ENCODE results near the gene SGCG. TPM values are rescaled to one million over a fixed set of nuclear protein-coding genes. Genes with fewer than 3 reads are reported as not detected.
"Not testable (repeated sequence)": the region's sequence is repeated elsewhere in the genome, so short reads cannot be mapped to it uniquely, and the experiment has no call there.

The SGCG gene, protein sequence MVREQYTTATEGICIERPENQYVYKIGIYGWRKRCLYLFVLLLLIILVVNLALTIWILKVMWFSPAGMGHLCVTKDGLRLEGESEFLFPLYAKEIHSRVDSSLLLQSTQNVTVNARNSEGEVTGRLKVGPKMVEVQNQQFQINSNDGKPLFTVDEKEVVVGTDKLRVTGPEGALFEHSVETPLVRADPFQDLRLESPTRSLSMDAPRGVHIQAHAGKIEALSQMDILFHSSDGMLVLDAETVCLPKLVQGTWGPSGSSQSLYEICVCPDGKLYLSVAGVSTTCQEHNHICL
- total RNA-seq: not detected

DNA sequence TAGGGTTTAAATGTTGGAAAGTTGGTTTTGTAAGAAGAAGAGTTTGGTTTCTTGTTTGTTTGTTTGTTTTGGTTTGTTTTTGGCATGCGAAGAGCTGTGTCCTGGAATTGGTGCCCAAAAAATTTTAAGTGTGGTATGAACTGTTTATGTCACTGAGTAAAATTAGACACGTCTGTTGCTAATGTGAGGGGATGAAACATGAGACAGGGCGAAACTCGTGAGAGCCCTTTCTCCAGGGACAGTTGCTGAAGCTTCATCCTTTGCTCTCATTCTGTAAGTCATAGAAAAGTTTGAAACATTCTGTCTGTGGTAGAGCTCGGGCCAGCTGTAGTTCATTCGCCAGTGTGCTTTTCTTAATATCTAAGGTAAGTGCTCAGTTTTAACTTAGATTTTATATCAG lies at the start of gene SGCG:
Gene SGCG, plus strand, starts transcription at position 269 of the 400 bp plus-strand sequence. CDS start 22,716 bp downstream, outside the sequence.
- no peak for DNase-seq (ENCODE audit: low spot score in 2 of 2)
- ATAC-seq: no peak
- Mint-ChIP-seq H3K27ac (no peak within 1 kb of the TSS), H3K9me3 (peaks cover 6% of the 10 kb centered on the region in 2 donors), H3K36me3 (peaks cover 0 to 7% of the 10 kb centered on the region in 2 donors)

DNA sequence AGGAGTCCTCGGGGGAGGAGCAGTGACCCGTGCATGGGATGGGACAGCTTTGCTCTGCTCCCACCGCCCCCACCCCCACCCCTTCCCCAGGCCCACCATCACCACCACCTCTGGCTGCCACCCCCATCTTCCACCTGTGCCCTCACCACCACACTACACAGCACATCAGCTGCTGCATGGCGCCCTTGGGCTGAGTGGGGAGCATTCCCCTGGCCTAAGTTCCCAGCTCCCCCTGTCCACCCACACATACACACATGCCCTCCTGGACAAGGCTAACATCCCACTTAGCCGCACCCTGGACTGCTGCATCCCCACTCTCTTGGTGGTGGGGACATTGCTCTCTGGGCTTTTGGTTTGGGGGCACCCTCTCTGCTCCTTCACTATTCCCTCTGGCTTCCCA lies 46.2 kb upstream of the SGCG start:
- ATAC-seq (no peak), DNase-seq (ENCODE audit: low spot score in 2 of 2) (no peak)
- Mint-ChIP-seq H3K27ac (no peak overlapping the region), H3K36me3 (no peaks in the 10 kb centered on the region), H3K9me3 (no peaks in the 10 kb centered on the region)

DNA sequence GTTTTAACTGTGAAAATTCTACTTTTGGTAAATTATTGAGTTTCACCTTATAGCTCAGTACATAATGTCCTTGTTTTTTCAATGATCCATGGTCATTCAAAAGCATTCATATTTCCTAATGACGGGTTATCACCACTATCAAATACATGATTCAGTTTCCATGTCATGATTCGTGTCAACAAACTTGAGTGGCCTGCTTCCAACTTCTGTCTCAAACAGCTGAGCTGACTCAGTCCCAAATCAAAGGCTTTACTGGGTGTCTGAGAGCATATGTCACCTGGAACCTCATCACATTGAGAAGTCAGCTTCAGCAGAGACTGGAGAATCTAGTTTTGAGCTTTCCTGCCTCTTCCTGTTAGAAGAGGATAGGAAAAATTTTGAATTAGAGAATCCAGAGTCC lies 40.3 kb upstream of the SGCG start:
- no peak for DNase-seq (ENCODE audit: low spot score in 2 of 2)
- Mint-ChIP-seq H3K36me3 (no peaks in the 10 kb centered on the region), H3K9me3 (no peaks in the 10 kb centered on the region), H3K27ac (no peak overlapping the region)
- ATAC-seq: no peak

DNA sequence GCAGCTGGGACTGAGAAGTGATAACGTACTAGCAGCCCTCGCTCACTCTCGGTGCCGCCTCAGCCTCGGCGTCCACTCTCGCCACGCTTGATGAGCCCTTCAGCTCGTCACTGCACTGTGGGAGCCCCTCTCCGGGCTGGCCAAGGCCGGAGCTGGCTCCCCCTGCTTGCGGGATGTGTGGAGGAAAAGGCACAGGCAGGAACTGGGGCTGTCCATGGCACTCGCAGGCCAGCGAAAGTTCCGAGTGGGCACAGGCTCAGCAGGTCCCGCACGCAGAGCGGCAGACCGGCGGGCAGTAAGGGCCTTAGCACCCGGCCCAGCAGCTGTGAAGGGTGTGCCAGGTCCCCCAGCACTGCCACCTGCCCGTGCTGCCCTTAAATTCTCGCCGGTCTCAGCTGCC lies 38.8 kb upstream of the SGCG start:
- DNase-seq (ENCODE audit: low spot score in 2 of 2) (no peak), ATAC-seq (no peak)
- no peak overlapping the region for H3K27ac Mint-ChIP-seq
- no peaks in the 10 kb centered on the region for H3K36me3 Mint-ChIP-seq
- H3K9me3 Mint-ChIP-seq: no peaks in the 10 kb centered on the region

DNA sequence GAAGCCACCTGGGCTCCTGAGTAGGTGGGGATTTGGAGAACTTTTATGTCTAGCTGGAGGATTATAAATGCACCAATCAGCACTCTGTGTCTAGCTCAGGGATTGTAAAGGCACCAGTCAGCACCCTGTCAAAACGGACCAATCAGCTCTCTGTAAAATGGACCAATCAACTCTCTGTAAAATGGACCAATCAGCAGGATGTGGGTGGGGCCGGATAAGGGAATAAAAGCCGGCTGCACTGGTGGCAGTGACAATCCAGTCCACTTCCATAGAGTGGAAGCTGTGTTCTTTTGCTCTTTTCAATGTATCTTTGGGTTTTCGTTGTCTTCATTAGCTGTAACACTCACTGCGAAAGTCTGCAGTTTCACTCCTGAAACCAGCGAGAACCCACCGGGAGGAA lies 38.2 kb upstream of the SGCG start:
- DNase-seq (ENCODE audit: low spot score in 2 of 2); ATAC-seq; H3K9me3 Mint-ChIP-seq; H3K27ac Mint-ChIP-seq; H3K36me3 Mint-ChIP-seq: not testable (repeated sequence)

DNA sequence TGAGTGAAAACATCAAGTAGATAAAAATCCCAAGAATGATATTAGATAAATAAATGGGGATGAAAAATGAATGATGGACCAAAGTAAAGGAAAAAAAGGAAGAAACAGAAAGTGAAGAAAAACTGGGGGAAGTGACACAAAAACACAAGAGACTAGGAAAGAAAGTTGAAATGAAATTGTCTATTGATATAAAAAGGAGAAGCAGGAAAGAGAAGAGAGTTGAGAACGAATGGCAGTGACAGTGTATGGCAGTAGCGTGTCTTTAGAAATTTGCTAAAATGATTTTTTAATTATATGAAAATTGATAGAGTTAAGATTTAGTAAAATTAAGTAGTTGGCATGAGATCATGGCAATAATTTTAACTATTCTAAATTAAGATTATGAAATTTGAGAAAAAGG lies 36.3 kb upstream of the SGCG start:
- no peaks in the 10 kb centered on the region for H3K9me3 Mint-ChIP-seq

DNA sequence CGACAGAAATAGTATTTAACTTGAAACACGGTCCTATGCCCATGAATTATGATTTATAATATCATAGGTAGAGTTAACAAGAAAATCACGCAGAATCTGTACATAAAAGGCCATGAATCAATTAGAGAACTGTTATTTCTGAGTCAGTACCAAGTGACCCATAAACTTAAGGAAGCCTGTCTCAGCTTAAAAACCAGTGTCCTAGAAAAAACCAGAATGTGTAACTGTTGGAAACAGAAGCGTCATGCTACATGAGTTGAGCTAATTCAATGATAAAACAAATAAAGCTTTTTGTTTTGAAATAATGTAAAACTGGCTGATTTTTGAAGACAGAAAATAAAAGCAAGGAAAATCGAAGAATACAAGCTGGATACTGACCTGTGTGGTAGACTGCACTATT lies 34.8 kb upstream of the SGCG start:
- ATAC-seq (no peak), DNase-seq (ENCODE audit: low spot score in 2 of 2) (no peak)
- Mint-ChIP-seq H3K36me3 (no peaks in the 10 kb centered on the region), H3K9me3 (no peaks in the 10 kb centered on the region), H3K27ac (no peak overlapping the region)

More for the DNA sequence above, 36.3 kb upstream of the SGCG start:
- Mint-ChIP-seq H3K36me3 (no peaks in the 10 kb centered on the region), H3K27ac (no peak overlapping the region)
- no peak for DNase-seq (ENCODE audit: low spot score in 2 of 2)
- ATAC-seq: no peak

DNA sequence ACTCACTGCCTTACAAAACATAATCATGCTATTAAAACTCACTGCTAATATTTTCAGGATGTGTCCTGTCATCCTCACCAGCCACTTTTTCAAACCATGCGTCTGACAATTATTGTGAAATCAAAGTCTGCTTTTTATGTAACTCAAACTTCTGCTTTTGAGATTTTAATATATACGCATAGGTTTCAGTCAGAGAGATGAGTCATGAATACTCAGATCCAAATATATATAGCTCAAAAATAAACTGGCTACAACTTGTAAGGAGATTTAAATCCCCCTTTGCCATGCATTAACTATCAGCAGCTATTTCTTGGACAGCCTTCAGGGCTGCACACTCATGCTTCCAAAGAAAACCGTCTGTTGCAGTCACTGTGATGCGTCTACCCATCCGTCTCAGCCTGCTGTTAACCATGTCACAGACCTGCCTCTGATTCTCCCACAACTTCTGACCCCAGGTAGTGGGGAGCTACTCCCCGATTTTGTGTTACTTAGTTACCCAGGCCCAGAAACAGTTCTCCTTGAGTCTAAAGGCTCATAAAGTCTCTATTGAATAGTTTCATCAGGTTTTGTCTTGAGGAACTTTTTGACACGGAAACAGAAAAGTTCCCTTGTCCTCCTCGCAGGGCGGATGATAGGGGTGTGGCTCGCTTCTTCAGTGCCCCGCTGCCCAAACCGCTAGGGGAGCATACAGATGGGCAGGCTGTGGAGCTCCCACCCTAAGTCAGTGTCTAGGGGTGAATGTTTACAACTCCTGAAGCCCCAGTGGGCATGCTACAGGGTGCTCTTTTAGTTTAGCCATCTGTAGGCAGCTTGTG lies 33.8 kb upstream of the SGCG start:
- ATAC-seq (no peak), DNase-seq (ENCODE audit: low spot score in 2 of 2) (no peak)
- Mint-ChIP-seq H3K9me3 (no peaks in the 10 kb centered on the region), H3K36me3 (no peaks in the 10 kb centered on the region), H3K27ac (no peak overlapping the region)

DNA sequence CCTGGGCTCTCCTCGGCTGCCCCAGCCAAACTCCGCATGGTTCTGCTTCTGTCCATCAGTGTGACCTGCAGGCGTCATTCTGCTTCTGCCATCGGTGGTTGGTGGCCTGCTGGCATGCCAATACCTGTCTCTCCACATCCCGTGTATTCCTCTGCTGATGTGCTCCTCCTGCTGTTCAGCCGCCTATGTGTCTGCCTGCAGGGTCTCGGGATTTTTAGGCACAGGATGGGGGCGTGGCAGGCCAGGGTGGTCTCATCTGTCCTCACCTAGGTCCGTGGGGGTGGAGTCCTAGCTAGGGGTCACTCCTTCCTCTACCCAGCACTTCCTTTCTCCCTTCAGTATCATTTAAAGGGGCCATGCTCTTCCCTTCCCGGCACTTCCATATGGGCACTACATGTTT lies 33.0 kb upstream of the SGCG start:
- H3K9me3 Mint-ChIP-seq: no peaks in the 10 kb centered on the region
- DNase-seq (ENCODE audit: low spot score in 2 of 2): no peak
- H3K36me3 Mint-ChIP-seq: no peaks in the 10 kb centered on the region
- no peak for ATAC-seq
- no peak overlapping the region for H3K27ac Mint-ChIP-seq

DNA sequence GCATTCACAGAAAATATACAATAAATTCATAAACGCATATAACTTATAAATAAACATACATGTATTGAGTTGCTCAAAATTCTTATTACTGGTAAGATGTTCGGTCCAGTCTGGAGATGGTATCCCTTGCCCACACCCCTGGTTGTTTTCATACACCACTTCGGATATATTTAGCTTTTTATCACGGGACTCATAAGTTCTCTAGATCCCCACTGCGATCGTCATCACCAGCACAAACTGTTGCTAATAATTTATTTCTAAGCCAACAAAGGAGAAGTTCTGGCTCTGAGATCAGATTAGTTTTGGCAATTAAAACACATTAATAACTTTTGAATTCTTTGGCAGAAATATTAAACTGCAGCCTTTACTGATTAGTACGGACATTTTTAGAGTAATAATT lies 23.0 kb upstream of the SGCG start:
- H3K36me3 Mint-ChIP-seq: peaks cover 11 to 16% of the 10 kb centered on the region in 2 donors
- no peak for ATAC-seq

DNA sequence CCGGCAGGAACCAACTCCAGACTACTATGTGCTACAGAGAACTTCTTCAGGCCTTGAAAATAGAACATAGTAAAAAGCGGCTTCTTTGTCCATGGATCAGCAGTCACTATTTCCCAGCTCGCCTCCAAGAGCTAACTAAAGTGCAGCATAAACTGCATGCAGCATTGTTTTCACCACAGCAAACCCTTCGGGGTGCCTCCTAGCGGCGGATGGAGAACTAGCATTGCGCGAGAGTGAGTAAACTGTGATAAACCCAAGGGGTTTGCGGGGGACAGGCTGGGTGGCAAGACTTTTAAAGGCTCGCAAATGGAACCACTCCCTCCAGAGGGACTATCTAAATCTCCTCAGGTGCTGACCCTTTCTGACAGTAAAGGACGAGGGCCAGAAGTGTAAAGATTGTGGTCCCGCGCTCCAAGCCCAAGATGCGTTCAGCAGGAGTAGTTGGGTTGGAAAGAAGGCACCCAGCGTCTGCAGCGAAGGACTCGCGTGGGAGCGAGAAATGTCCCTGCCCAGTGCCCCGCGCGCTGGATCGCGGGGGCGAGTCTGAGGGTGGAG lies 21.5 kb upstream of the SGCG start:
- ATAC-seq: peak in 1 of 2 donors; percentile 40
- H3K36me3 Mint-ChIP-seq: peaks cover 9 to 11% of the 10 kb centered on the region in 2 donors
- DNase-seq (ENCODE audit: low spot score in 2 of 2): peak in 1 of 2 donors; percentile 33
- H3K9me3 Mint-ChIP-seq: peaks cover under 1 to 4% of the 10 kb centered on the region in 2 donors
- H3K27ac Mint-ChIP-seq: no peak overlapping the region

More for the DNA sequence above, 23.0 kb upstream of the SGCG start:
- no peak for DNase-seq (ENCODE audit: low spot score in 2 of 2)
- no peak overlapping the region for H3K27ac Mint-ChIP-seq
- H3K9me3 Mint-ChIP-seq: peaks cover 6 to 8% of the 10 kb centered on the region in 2 donors

DNA sequence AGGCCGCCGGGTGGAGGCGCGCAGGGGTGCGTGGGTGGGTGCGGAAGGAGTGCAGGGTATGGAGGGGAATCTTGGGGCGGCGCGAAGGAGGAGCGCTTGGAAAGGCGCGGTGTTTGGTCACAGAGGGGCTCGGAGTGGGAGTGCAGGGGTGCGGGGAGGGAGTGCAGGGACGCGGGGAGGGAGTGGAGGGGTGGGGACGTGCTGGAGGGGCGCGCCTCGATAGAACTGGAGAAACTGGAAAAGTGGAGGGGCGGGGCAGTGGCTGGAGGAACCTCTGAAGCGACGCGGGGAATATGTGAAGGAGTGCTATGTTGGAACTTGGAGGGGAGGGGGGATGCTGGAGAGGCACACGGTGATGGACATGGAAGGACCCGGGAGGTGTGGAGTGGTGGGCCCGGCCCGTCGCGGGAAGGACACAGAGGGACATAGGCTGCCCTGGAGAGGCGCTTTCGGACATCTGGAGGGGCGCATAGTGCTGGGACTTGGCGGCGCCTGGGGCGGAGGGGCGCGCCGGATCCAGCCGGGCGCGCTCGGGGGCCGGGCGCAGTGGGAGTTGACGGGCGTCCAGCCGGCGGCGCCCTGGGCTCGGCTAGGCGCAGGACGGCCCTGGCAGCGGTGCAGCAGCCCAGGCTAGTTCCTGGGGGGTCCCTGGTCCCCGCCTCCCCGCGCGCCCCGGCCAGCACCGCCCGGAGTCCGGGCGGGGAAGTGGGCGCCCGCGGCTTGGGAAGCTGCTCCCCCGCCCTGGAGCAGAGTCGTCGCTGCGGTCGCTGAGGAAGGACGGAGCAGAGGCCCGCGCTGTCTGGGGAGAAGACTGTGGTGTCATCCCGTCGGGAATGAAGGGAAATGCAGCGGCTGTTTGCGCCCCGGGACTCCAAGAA lies 20.8 kb upstream of the SGCG start:
- Mint-ChIP-seq H3K27ac (no peak overlapping the region), H3K36me3 (peaks cover 6% of the 10 kb centered on the region in 2 donors), H3K9me3 (no peaks in the 10 kb centered on the region)
- ATAC-seq (no peak), DNase-seq (ENCODE audit: low spot score in 2 of 2) (no peak)

DNA sequence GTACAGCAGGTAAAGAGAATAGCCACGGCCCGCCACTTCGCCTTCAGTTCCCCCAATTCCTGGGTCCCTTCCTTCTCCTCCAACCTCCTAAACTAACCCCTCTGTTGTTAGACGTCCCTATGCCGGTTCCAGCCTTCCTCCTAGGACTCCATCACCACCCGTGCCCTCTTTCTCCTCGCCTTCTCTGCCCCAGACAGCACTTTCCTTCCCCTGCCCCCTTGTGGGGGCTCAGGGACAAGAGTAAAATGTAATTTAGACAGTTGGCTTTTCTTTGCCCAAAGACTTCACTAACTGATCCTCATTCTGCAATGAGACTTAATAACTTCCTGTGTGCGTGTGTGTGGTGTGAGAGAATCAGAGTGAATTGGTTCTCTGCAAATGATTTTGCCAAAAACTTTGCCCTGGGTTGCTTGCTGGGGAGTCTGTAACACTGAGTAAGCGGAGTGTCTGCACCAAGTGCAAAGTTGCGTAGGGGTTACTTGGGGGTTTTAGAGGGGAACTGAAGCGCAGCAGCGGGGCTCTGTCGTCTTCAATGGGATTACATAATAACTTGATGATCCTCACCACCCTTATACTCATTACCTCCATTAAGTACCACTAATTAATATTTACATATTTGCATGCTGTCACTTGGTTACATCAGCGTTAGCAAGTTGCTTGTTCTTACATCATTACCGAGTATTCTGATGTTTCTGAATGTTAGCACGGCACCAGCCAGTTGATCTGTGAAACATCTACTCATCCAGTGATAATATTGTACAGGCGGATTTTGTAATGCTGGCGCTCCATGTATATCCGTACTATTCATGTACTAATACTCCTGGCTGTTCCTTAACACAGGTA lies 19.9 kb upstream of the SGCG start:
- Mint-ChIP-seq H3K36me3 (peaks cover 6% of the 10 kb centered on the region in 2 donors), H3K9me3 (no peaks in the 10 kb centered on the region), H3K27ac (no peak overlapping the region)
- DNase-seq (ENCODE audit: low spot score in 2 of 2): no peak
- no peak for ATAC-seq

DNA sequence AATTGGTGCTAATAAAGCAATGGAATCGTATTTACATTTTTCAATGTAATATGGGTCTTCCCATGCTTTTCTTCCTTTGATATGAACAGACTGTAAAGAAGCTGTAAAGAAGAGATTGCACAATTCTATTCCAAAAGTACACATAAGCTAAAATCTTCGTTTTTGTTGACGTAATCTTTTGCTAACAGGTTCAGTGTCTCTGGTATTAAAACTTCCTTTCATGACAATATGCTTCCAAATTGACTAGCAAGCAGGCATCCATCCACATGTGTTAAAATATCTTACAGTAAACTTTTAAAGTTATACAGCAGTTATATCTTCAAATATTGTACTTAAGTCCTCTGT lies 19.3 kb upstream of the SGCG start:
- DNase-seq (ENCODE audit: low spot score in 2 of 2) (no peak), ATAC-seq (no peak)
- Mint-ChIP-seq H3K9me3 (no peaks in the 10 kb centered on the region), H3K27ac (no peak overlapping the region), H3K36me3 (peaks cover 6% of the 10 kb centered on the region in 2 donors)

DNA sequence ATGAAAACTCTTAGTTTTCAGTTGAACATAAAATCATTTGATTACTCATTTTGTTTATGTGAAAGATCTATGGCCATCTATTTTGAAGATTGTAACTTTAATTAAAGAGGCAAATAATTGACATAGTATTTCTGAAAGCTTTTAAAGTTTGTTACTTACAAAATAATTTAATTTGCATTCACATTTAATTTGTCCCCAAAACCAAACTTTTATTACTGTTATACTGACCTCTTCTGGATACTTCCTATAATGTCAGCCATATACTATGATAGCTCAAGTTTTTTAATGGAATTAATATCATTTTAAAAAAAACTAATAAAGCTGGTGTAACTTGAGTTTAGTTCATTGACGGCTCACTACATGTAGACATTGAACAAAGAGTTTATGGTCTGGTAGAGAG lies 4.9 kb upstream of the SGCG start:
- no peak for ATAC-seq
- Mint-ChIP-seq H3K27ac (no peak overlapping the region), H3K36me3 (peaks cover 0 to 7% of the 10 kb centered on the region in 2 donors), H3K9me3 (peaks cover 6 to 9% of the 10 kb centered on the region in 2 donors)
- DNase-seq (ENCODE audit: low spot score in 2 of 2): no peak

DNA sequence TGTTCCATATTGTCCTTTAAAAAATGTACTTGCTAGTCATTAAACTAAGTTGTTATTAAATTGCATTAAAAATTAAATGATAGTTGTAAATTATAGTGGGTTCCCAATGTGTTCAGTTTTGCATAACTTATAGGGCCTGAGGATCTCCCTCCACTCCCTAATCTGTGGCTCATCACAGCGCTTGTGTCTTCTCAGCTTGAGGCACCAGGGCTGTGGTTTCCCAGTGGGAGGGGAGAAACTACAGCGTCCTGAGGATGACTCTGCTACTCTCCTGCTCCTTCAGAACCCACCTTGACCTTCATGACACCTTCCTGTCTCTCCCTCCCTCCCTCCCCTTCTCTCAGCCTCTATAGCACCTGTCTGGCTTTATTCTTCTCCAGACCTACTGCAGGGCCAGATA lies 1.4 kb downstream of the SGCG start:
- DNase-seq (ENCODE audit: low spot score in 2 of 2) (no peak), ATAC-seq (no peak)
- Mint-ChIP-seq H3K9me3 (peaks cover under 1% of the 10 kb centered on the region in 2 donors), H3K36me3 (no peaks in the 10 kb centered on the region), H3K27ac (no peak overlapping the region)

Measured in activated naive CD4-positive, alpha-beta T cell treated with anti-CD3 and anti-CD28 coated beads, Interleukin-2, amount 50 U/mL, for 72 hours (primary cell).